ENCODE measurements around the gene VAV2. TPM values are rescaled to one million over a fixed set of nuclear protein-coding genes. Genes with fewer than 3 reads are reported as not detected.
"Not testable (repeated sequence)": the region's sequence is repeated elsewhere in the genome, so short reads cannot be mapped to it uniquely, and the experiment has no call there.

Gene VAV2
- polyA plus RNA-seq, 1 experiment = 9.0 TPM

DNA sequence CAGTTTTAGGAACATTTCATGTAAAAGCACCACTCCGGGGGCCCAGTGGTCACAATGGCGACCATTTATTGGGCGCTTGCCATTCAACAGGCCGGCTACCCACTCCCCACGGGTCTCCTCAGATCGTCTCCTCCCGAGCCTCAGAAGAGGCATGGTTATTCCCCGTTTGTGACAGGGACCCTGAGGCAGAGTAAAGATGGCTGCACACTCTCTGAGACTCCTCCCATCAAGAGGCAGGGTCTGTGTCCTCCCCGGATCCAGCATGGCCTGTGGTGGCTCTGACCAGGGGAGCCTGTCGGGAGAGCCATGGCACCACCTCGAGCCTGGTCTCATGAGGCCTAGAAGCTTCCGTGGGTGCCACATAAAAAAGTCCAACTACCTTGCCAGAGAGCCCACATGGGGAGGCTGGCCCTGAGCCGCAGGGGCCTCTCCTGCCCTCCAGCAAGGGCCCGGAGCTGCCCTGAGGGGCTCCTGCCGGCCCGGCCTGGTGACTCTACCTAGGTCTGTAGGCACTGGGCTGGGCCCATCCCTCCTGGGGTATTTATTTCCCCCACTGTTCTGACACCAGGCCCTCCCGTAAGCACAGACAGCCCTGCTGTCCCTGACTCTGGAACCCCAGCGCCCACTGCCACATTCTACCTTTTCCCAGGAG lies 90.8 kb downstream of the VAV2 start:
- TF ChIP-seq, protein P1, sequence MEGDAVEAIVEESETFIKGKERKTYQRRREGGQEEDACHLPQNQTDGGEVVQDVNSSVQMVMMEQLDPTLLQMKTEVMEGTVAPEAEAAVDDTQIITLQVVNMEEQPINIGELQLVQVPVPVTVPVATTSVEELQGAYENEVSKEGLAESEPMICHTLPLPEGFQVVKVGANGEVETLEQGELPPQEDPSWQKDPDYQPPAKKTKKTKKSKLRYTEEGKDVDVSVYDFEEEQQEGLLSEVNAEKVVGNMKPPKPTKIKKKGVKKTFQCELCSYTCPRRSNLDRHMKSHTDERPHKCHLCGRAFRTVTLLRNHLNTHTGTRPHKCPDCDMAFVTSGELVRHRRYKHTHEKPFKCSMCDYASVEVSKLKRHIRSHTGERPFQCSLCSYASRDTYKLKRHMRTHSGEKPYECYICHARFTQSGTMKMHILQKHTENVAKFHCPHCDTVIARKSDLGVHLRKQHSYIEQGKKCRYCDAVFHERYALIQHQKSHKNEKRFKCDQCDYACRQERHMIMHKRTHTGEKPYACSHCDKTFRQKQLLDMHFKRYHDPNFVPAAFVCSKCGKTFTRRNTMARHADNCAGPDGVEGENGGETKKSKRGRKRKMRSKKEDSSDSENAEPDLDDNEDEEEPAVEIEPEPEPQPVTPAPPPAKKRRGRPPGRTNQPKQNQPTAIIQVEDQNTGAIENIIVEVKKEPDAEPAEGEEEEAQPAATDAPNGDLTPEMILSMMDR (IDR thresholded peaks at IDR 0.05; ENCODE audit: low read depth, low read length) = no peak
- no peaks in the 10 kb centered on the region for H3K27me3 ChIP-seq (ENCODE audit: control insufficient read depth, insufficient read depth, low read length)
- no peak overlapping the region for H3K27ac ChIP-seq (ENCODE audit: low read depth, low read length)
- CTCF ChIA-PET = no interaction called here
- H3K4me3 ChIP-seq (ENCODE audit: low read depth, low read length) = no peak overlapping the region
- H3K9me3 ChIP-seq (ENCODE audit: control insufficient read depth, insufficient read depth, low read length) = no peaks in the 10 kb centered on the region; the same call in 1 of the 2 replicates
- no peak for DNase-seq (ENCODE audit: low read depth, low spot score)
- POLR2A ChIA-PET = no interaction called here

- no peak for DNase-seq (ENCODE audit: low read depth, low spot score)
- TF ChIP-seq, protein P1 (IDR thresholded peaks at IDR 0.05; ENCODE audit: low read depth, low read length) = no peak
- Histone ChIP-seq H3K27me3 (ENCODE audit: control insufficient read depth, insufficient read depth, low read length) (no peaks in the 10 kb centered on the region), H3K9me3 (ENCODE audit: control insufficient read depth, insufficient read depth, low read length) (no peaks in the 10 kb centered on the region), H3K27ac (ENCODE audit: low read depth, low read length) (no peak overlapping the region), H3K4me3 (ENCODE audit: low read depth, low read length) (no peak overlapping the region)
- POLR2A ChIA-PET = no interaction called here
- CTCF ChIA-PET = no interaction called here
Observed at GRCh38 chr9:133897675-133898074, 94.4 kb downstream of the VAV2 start.

- POLR2A ChIA-PET; H3K4me3 ChIP-seq (ENCODE audit: low read depth, low read length); H3K9me3 ChIP-seq (ENCODE audit: control insufficient read depth, insufficient read depth, low read length); H3K27me3 ChIP-seq (ENCODE audit: control insufficient read depth, insufficient read depth, low read length); DNase-seq (ENCODE audit: low read depth, low spot score); CTCF ChIA-PET; H3K27ac ChIP-seq (ENCODE audit: low read depth, low read length): not testable (repeated sequence)
Observed at GRCh38 chr9:133896007-133896406, 96.1 kb downstream of the VAV2 start.

DNA sequence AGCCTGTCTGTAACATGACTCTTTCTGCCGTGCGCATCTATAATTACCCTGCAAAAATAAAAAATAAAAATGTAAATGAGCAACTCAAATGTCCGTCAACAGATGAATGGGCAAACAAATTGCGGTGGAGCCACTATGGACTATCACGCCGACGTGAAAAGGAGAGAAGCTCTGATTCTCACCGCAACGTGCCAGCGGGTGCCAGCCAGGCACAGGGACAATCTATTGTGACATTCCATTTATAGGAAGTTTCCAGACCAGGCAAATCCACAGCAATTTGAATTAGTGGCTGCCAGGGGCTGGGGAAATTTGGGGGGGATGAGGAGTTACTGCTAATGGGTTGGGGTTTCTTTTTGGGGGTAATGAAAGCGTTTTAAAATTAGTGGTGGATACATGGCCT lies 96.8 kb downstream of the VAV2 start:
- no peaks in the 10 kb centered on the region for H3K27me3 ChIP-seq (ENCODE audit: control insufficient read depth, insufficient read depth, low read length)
- H3K27ac ChIP-seq (ENCODE audit: low read depth, low read length) = no peak overlapping the region
- ChIA-PET CTCF (no interaction called here), POLR2A (no interaction called here)
- no peak overlapping the region for H3K4me3 ChIP-seq (ENCODE audit: low read depth, low read length)
- DNase-seq (ENCODE audit: low read depth, low spot score) = no peak
- H3K9me3 ChIP-seq (ENCODE audit: control insufficient read depth, insufficient read depth, low read length) = no peaks in the 10 kb centered on the region; the same call in 1 of the 2 replicates
- TF ChIP-seq, protein P1 (IDR thresholded peaks at IDR 0.05; ENCODE audit: low read depth, low read length) = no peak

DNA sequence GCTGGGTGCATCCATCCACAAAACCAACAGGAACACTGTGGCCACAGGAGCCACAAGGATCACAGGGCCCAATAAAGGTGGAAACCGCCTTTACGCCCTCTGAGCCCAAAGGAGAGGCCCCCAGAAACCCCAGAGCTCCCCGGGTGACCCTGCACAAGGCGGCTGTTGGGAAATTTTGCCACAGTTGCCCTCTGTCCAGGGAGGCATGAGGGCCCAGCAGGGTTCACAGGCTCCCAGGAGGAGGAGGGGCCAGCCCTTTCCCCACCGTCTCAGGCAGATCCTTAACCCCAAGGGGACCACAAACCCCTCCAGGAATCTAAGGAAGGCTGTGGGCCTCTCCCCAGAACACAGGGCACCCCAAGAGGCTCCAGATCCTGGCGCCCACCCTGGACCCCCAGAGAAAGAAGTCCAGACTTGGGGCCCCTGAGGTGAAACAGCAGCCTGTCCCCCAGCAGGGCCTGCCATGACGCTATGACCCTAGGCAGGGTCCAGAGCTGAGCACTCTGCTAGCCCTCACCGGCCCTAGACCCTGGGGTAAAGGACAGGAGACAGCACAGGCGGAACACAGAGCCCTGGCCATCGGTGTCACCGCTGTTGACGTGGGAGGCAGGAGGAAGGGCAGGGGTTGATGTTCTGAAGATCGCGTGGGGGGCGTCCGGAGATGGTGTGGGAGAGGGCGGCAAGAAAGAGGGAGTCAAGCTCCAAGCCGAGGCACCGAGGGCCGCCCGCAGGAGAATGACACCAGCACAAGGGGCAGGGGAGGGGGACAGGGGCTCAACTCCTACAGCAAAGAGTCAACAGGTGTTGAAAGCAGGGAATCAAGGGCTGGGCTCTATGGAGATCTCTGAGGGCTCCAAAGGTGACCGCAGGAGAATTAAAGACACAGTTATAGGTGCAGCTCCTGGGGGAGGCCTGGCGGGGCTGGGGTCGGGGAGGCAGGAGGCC lies 97.5 kb downstream of the VAV2 start:
- ChIA-PET POLR2A (no interaction called here), CTCF (no interaction called here)
- Histone ChIP-seq H3K27ac (ENCODE audit: low read depth, low read length) (no peak overlapping the region), H3K27me3 (ENCODE audit: control insufficient read depth, insufficient read depth, low read length) (no peaks in the 10 kb centered on the region), H3K4me3 (ENCODE audit: low read depth, low read length) (no peak overlapping the region), H3K9me3 (ENCODE audit: control insufficient read depth, insufficient read depth, low read length) (no peaks in the 10 kb centered on the region; the same call in none of the 2 replicates)
- TF ChIP-seq, protein P1 (IDR thresholded peaks at IDR 0.05; ENCODE audit: low read depth, low read length) = no peak
- no peak for DNase-seq (ENCODE audit: low read depth, low spot score)
